Heart right ventricle (tissue), 16 donors: Measurements from ENCODE around the gene HCK. TPM values are rescaled to one million over a fixed set of nuclear protein-coding genes. Genes with fewer than 3 reads are reported as not detected.

ENCODE experiments used
- ATAC-seq, 8 donors: fragments of 200-7000 bp; cut with Tn5 transposase; one replicate each; pipeline ENCODE4 v1.9.1; 2020; ENCODE audit warnings: mild to moderate bottlenecking in 8 of 8, moderate library complexity in 8 of 8, moderate number of reproducible peaks in 1 of 8
- DNase-seq, 2 donors: peaks; one replicate each; pipeline ENCODE4 v3.0.0-alpha.2; 2020
- H3K27ac ChIP-seq, 10 donors: fragments of 200-600 bp; sonication (generic) in 2 of 10; one replicate each; pipeline versions ENCODE4 v1.5.0 to v1.8.0; 2020 to 2022; ENCODE audit warnings: mild to moderate bottlenecking in 3 of 10
- H3K27me3 ChIP-seq, 7 donors: fragments of 200-600 bp; one replicate each; pipeline ENCODE4 v1.8.0; 2021 to 2022; ENCODE audit warnings: mild to moderate bottlenecking in 2 of 7
- H3K36me3 ChIP-seq, 9 donors: fragments of 200-600 bp; sonication (generic) in 1 of 9; one replicate each; pipeline versions ENCODE4 v1.5.0 to v1.8.0; 2020 to 2022; ENCODE audit warnings: mild to moderate bottlenecking in 2 of 9
- H3K4me1 ChIP-seq, 9 donors: fragments of 200-600 bp; sonication (generic) in 1 of 9; one replicate each; pipeline versions ENCODE4 v1.5.0 to v1.8.0; 2020 to 2022; ENCODE audit warnings: mild to moderate bottlenecking in 4 of 9
- H3K4me3 ChIP-seq, 10 donors: fragments of 200-600 bp; sonication (generic) in 2 of 10; one replicate each; pipeline versions ENCODE4 v1.5.0 to v1.8.0; 2020 to 2022; ENCODE audit warnings: mild to moderate bottlenecking in 7 of 10, moderate library complexity in 2 of 10
- H3K9me3 ChIP-seq, 11 donors: fragments of 200-600 bp in 10 of 11; sonication (generic) in 2 of 11; one replicate each; pipeline versions ENCODE4 v1.5.0 to v1.8.0; 2013 to 2022; ENCODE audit warnings: mild to moderate bottlenecking in 2 of 11, control low read depth in 1 of 11, moderate library complexity in 1 of 11
- CTCF ChIP-seq, 9 donors: fragments of 200-600 bp; sonication (generic) in 2 of 9; IDR thresholded peaks; one replicate each; pipeline versions ENCODE4 v1.5.0 to v1.8.0; 2021 to 2022; ENCODE audit warnings: antibody characterized with exemption in 9 of 9, mild to moderate bottlenecking in 5 of 9, moderate library complexity in 1 of 9
- WGBS, 2 donors: extraction: QIAGEN DNeasy Blood & Tissue Kit; methylation state at CpG; one replicate each; pipeline ENCODE4 v1.1.7; 2013; ENCODE audit warnings: inconsistent platforms in 1 of 2; 5-methylcytosine and 5-hydroxymethylcytosine counted together
- intact Hi-C, 10 donors: fragments of 100-400 bp; cut with DNase I; formaldehyde crosslinking; loops; one replicate each; pipeline versions ENCODE4 v1.11.1 to v1.14.2; 2022
- polyA plus RNA-seq, 2 donors: library from polyadenylated mRNA; stranded (reverse); fragments of 200-250 nt; gene quantifications; one replicate each; pipeline ENCODE4 v1.2.3, GENCODE V29; 2013
- total RNA-seq, 10 donors: library from RNA; stranded (reverse); fragmentation: NEBNext Ultra II Directional in 3 of 10; extraction: Animal tissue kit (Norgen Biotek cat#: 25700) in 3 of 10; gene quantifications; one replicate each; pipeline versions ENCODE4 v1.2.1 to v1.2.4, GENCODE V29; 2021 to 2023
- donor health status: Arrhythmogenic right ventricular cardiomyopathy.
- donor health status: ischemic (EF 13 %, LVEDD 7.1; RV severe dilation, severe dysfunction).
- donor health status: healthy with polysubstance abuse.
- donor health status: DM: no; HTN: yes; CAD: no.
- donor health status: DM: no; HTN: no; CAD: no.
- donor health status: ischemic (EF 25% LVEDD 6.9; RV normal size, moderate dysfunction).
- donor health status: ischemic (EF 25% LVEDD 5.7; RV mildly dilated, moderate dysfunction).
- donor health status: healthy.
- donor health status: DM: yes; HTN: yes; CAD: no.
- donor health status: Ischemic cardiomyopathy.
- donor health status: ischemic (EF 35%, LVEDD 5.7; RV mildly dilated, moderate dysfunction).
- donor health status: nonischemic (EF 11% LVEDD 7.7; RV severe dilation, severe dysfunction).
- donor health status: DM: yes; HTN: yes; CAD: no.
- donor health status: PGD.
- donor health status: ischemic (EF 29% LVEDD 5.4; RV normal size, mild dysfunction).
- donor health status: nonischemic (EF 23%, LVEDD 6.1; RV moderate dilation, normal function).

HCK gene
- total and polyA plus RNA-seq, 12 donors: 1.6 to 22.9 (median 3.0) TPM

GRCh38 chr20:32111753-32112152 lies 59.7 kb downstream of the HCK start:
- no peak overlapping the region for H3K4me3 ChIP-seq
- WGBS, 2 donors: 91 to 95% methylated on average over 3 of the region's 3 CpGs
- no peaks in the 10 kb centered on the region for H3K9me3 ChIP-seq
- no peaks in the 10 kb centered on the region for H3K27me3 ChIP-seq
- TF ChIP-seq CTCF (IDR thresholded peaks at IDR 0.05): no peak
- no peak for ATAC-seq
- DNase-seq: no peak
- peaks cover 0 to 66% (median 35%) of the 10 kb centered on the region in 9 donors for H3K4me1 ChIP-seq
- H3K27ac ChIP-seq: peak overlapping the region in 3 of 10 donors; percentile 1 to 99 (median 80)
- peaks cover 0 to 18% (median 0%) of the 10 kb centered on the region in 9 donors for H3K36me3 ChIP-seq
- intact Hi-C loops: loop anchor here in 1 of 10 donors (10.0 kb wide), 1 partner anchor 93 kb away; the partner anchor contains the start of genes PLAGL2 and POFUT1

- 80 to 82% methylated on average over 5 of the region's 5 CpGs for WGBS, 2 donors
- no peak overlapping the region for H3K4me3 ChIP-seq
- ATAC-seq: peak in 1 of 8 donors; percentile 27
- H3K36me3 ChIP-seq: peaks cover 0 to 18% (median 0%) of the 10 kb centered on the region in 9 donors
- no peak for DNase-seq
- intact Hi-C loops: loop anchor here in 1 of 10 donors (10.0 kb wide), 1 partner anchor 92 kb away; the partner anchor contains the start of genes PLAGL2 and POFUT1
- peaks cover 2 to 76% (median 46%) of the 10 kb centered on the region in 9 donors for H3K4me1 ChIP-seq
- H3K27ac ChIP-seq: peak overlapping the region in 1 of 10 donors; percentile 99
- no peak for TF ChIP-seq CTCF (IDR thresholded peaks at IDR 0.05)
- no peaks in the 10 kb centered on the region for H3K27me3 ChIP-seq
- H3K9me3 ChIP-seq: no peaks in the 10 kb centered on the region
These were observed 60.8 kb downstream of the HCK start for GRCh38 chr20:32112841-32113240.

- Histone ChIP-seq H3K27me3 (no peaks in the 10 kb centered on the region), H3K27ac (peak overlapping the region in 1 of 10 donors; percentile 99), H3K4me3 (no peak overlapping the region), H3K36me3 (peaks cover 0 to 26% (median 0%) of the 10 kb centered on the region in 9 donors), H3K4me1 (peaks cover 3 to 76% (median 49%) of the 10 kb centered on the region in 9 donors), H3K9me3 (no peaks in the 10 kb centered on the region)
- TF ChIP-seq CTCF (IDR thresholded peaks at IDR 0.05): no peak
- DNase-seq (no peak), ATAC-seq (no peak)
- intact Hi-C loops: loop anchor here in 1 of 10 donors (10.0 kb wide), 1 partner anchor 91 kb away; the partner anchor contains the start of genes PLAGL2 and POFUT1
- WGBS, 2 donors: 93 to 94% methylated on average over 2 of the region's 2 CpGs
These were observed 61.7 kb downstream of the HCK start for GRCh38 chr20:32113591-32114260.

GRCh38 chr20:32114305-32114960 lies 62.4 kb downstream of the HCK start:
- no peaks in the 10 kb centered on the region for H3K27me3 ChIP-seq
- no peak for TF ChIP-seq CTCF (IDR thresholded peaks at IDR 0.05)
- intact Hi-C loops: loop anchor here in 1 of 10 donors (10.0 kb wide), 1 partner anchor 90 kb away; the partner anchor contains the start of genes PLAGL2 and POFUT1
- peaks cover 3 to 73% (median 49%) of the 10 kb centered on the region in 9 donors for H3K4me1 ChIP-seq
- no peak overlapping the region for H3K27ac ChIP-seq
- peaks cover 0 to 27% (median 0%) of the 10 kb centered on the region in 9 donors for H3K36me3 ChIP-seq
- ATAC-seq (no peak), DNase-seq (no peak)
- H3K4me3 ChIP-seq: no peak overlapping the region
- WGBS, 2 donors: 84 to 88% methylated on average over 8 of the region's 8 CpGs
- H3K9me3 ChIP-seq: no peaks in the 10 kb centered on the region
